Activated T-helper 2 cell treated with anti-CD3 and anti-CD28 coated beads, Interferon-gamma antibody, Interleukin-2, Interleukin-4, amounts not matched to agents 10 μg/mL and 5 μg/mL and 100 μg/mL, durations not matched to agents 14 hours and 24 hours and 36 hours (primary cell): ENCODE measurements around the gene PROSER1. TPM values are rescaled to one million over a fixed set of nuclear protein-coding genes. Genes with fewer than 3 reads are reported as not detected.
A peak's percentile ranks its signal among the peaks of the same experiment; 100 is the strongest.
"Not testable (repeated sequence)": the region's sequence is repeated elsewhere in the genome, so short reads cannot be mapped to it uniquely, and the experiment has no call there.

ENCODE experiments used
- DNase-seq: peaks from one replicate; pipeline ENCODE4 v3.0.0; 2021; ENCODE audit warnings: low spot score
- H3K27ac Mint-ChIP-seq: one replicate; pipeline ENCODE4 v1.8.0; 2021; ENCODE audit warnings: mixed read lengths
- H3K27me3 Mint-ChIP-seq: one replicate; pipeline ENCODE4 v1.8.0; 2021; ENCODE audit warnings: low read depth, mixed read lengths
- H3K36me3 Mint-ChIP-seq: one replicate; pipeline ENCODE4 v1.8.0; 2021; ENCODE audit warnings: low read depth, mixed read lengths
- H3K4me1 Mint-ChIP-seq: one replicate; pipeline ENCODE4 v1.8.0; 2021; ENCODE audit warnings: low read depth, mixed read lengths
- H3K4me3 Mint-ChIP-seq: one replicate; pipeline ENCODE4 v1.8.0; 2021; ENCODE audit warnings: low read depth, mild to moderate bottlenecking, moderate library complexity, mixed read lengths
- H3K9me3 Mint-ChIP-seq: one replicate; pipeline ENCODE4 v1.8.0; 2021; ENCODE audit warnings: mixed read lengths
- intact Hi-C: fragments of 100-400 bp; cut with micrococcal nuclease; formaldehyde crosslinking; loops from one replicate; pipeline ENCODE4 v1.15.1; 2023
- total RNA-seq: library from RNA; stranded (reverse); gene quantifications from 2 replicates; pipeline ENCODE4 v1.2.3, GENCODE V29; 2022

PROSER1 gene
- 90.9 and 92.0 TPM in 2 replicates for total RNA-seq

DNA sequence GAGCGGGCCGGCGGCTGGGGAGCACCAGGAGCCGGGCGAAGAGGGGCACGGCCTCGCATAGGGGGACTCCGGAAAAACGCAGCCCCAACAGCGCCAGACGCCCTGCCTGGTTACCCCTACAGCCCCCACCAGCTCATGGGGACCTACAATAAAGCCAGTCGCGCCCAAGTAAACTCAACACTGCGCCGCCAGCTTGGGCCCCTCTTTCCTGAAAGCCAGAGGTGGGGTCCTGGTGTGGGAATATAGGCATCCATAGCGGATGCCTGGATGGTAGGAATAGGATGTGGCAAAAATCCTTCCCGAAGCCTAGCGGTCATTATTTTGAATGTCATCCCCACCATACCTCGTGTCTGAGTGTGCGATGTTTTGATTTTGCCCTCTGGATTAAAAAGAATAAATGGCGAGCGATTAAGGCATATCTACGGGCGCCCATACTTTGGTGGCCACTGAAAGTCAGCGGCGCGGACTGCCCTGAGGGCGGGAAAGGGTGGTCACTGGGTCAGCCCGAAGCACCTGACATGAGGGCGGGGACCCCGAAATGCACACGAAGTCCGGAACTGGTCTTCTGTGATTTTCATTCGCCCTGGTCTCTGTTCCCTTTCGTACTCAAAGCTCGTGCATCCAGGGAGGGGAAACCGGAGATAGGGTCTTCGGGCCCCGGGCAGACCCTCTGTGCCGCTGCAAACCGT is at the start of gene PROSER1, which contains the start of gene NHLRC3:
TSS of gene PROSER1 (minus strand) at position 210 of the 689 bp plus-strand sequence. CDS start 847 bp downstream, outside the sequence.
TSS of gene NHLRC3 (plus strand) at position 577 of the 689 bp plus-strand sequence. CDS start 184 bp downstream, outside the sequence.
- Mint-ChIP-seq H3K4me1 (peaks cover 38% of the 10 kb centered on the region), H3K27me3 (no peaks in the 10 kb centered on the region), H3K36me3 (peaks cover 34% of the 10 kb centered on the region), H3K9me3 (no peaks in the 10 kb centered on the region), H3K27ac (peak within 1 kb of the TSS; percentile 94), H3K4me3 (peak within 1 kb of the TSS; percentile 94)
- intact Hi-C loops = loop anchor here (1.0 to 10.0 kb wide), 8 partner anchors 57 to 1737 kb away; partner anchors contain the start of genes LHFPL6 and MRPS31
- DNase-seq = peak; percentile 74

GRCh38 chr13:39086251-39086945 is 48.5 kb upstream of the PROSER1 start:
- H3K4me3 Mint-ChIP-seq, intact Hi-C loops, H3K36me3 Mint-ChIP-seq, H3K4me1 Mint-ChIP-seq, H3K27me3 Mint-ChIP-seq, H3K27ac Mint-ChIP-seq, DNase-seq: not testable (repeated sequence)
- H3K9me3 Mint-ChIP-seq = peaks cover 15% of the 10 kb centered on the region

GRCh38 chr13:39073983-39074382 is 36.1 kb upstream of the PROSER1 start:
- peaks cover 27% of the 10 kb centered on the region for H3K27me3 Mint-ChIP-seq
- H3K36me3 Mint-ChIP-seq = no peaks in the 10 kb centered on the region
- no peak overlapping the region for H3K27ac Mint-ChIP-seq
- no peak for DNase-seq
- H3K4me3 Mint-ChIP-seq = no peak overlapping the region
- H3K9me3 Mint-ChIP-seq = no peaks in the 10 kb centered on the region
- intact Hi-C loops = no loop called here
- no peaks in the 10 kb centered on the region for H3K4me1 Mint-ChIP-seq

DNA sequence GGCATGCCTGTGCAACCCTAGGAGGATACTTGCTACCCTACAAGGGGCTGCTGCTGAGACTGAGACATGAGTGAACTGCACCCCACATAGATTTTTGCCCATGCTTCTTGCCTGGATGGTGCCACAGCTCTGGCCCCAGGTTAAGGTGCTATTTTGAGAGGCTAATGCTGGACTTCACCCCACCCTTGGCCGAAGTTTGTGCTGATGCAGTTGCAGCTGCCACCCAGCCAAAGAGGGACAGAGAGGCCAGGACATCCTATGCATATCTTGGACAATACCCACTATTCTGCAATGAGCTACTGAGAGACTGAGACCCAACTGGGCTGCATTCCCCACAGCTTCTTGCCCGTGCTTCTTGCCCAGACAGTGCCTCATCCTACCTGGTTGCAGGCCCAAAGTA is 35.0 kb upstream of the PROSER1 start:
- no peaks in the 10 kb centered on the region for H3K9me3 Mint-ChIP-seq
- intact Hi-C loops = no loop called here
- DNase-seq = no peak
- no peak overlapping the region for H3K4me3 Mint-ChIP-seq
- no peak overlapping the region for H3K27ac Mint-ChIP-seq
- peaks cover 27% of the 10 kb centered on the region for H3K27me3 Mint-ChIP-seq
- H3K4me1 Mint-ChIP-seq = no peaks in the 10 kb centered on the region
- H3K36me3 Mint-ChIP-seq = no peaks in the 10 kb centered on the region

DNA sequence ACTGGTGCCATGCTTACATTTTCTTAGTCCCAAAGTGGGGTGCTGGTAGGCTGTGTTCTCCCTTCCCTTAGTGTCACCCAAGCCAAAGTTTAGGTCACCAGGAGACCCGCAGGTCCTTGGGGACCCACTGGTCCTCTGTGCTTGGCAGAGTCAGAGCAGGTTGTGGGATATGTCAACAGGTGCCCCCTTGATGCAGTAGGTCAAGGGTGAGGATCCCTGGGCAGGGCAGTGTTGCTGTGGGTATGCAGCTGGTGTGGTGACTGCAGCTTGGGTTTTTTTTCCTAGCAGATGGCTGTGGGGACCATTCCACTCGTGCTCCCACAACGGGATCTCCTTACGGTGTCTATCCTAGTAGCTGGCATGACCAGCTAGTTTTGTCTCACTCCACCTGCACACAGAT is 24.1 kb upstream of the PROSER1 start:
- H3K9me3 Mint-ChIP-seq = peaks cover 7% of the 10 kb centered on the region
- peaks cover 7% of the 10 kb centered on the region for H3K4me1 Mint-ChIP-seq
- no peaks in the 10 kb centered on the region for H3K27me3 Mint-ChIP-seq
- intact Hi-C loops = no loop called here
- H3K36me3 Mint-ChIP-seq = peaks cover 10% of the 10 kb centered on the region
- H3K4me3 Mint-ChIP-seq = no peak overlapping the region
- H3K27ac Mint-ChIP-seq = no peak overlapping the region
- no peak for DNase-seq

DNA sequence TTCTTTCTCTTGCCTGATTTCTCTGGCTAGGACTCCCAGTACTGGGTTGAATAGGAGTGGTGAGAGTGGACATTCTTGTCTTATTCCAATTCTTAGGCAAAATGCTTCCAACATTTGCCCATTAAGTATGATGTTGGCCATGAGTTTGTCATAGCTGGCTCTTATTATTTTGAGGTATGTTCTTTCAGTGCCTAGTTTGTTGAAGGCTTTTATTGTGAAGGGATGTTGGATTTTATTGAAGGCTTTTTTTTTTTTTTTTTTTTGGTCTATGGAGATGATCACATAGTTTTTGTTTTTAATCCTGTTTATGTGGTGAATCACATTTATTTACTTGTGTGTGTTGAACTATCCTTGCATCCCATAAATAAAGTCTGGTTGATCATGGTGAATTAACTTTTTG is 20.2 kb upstream of the PROSER1 start:
- peaks cover 7% of the 10 kb centered on the region for H3K9me3 Mint-ChIP-seq
- DNase-seq = no peak
- intact Hi-C loops = no loop called here
- H3K36me3 Mint-ChIP-seq = peaks cover 17% of the 10 kb centered on the region
- peaks cover 8% of the 10 kb centered on the region for H3K4me1 Mint-ChIP-seq
- H3K27ac Mint-ChIP-seq = no peak overlapping the region
- H3K4me3 Mint-ChIP-seq = no peak overlapping the region
- H3K27me3 Mint-ChIP-seq = no peaks in the 10 kb centered on the region

DNA sequence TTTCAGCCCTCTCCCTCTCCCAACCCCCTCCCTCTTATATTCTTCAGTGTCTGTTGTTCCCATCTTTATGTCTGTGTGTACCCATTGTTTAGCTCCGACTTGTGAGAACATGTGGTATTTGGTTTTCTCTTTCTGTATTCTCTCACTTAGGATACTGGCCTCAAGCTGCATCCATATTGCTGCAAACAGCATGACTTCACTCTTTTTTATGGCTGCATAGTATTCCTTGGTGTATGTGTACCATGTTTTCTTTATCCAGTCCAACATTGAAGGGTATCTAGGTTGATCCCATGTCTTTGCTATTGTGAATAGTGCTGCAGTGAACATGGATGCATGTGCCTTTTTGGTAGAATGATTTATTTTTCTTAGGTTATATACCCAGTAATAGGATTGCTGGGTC is 18.1 kb upstream of the PROSER1 start:
- H3K4me1 Mint-ChIP-seq = peaks cover 8% of the 10 kb centered on the region
- intact Hi-C loops = no loop called here
- no peaks in the 10 kb centered on the region for H3K27me3 Mint-ChIP-seq
- peaks cover 19% of the 10 kb centered on the region for H3K36me3 Mint-ChIP-seq
- DNase-seq = no peak
- no peak overlapping the region for H3K4me3 Mint-ChIP-seq
- H3K9me3 Mint-ChIP-seq = peaks cover 7% of the 10 kb centered on the region
- no peak overlapping the region for H3K27ac Mint-ChIP-seq

DNA sequence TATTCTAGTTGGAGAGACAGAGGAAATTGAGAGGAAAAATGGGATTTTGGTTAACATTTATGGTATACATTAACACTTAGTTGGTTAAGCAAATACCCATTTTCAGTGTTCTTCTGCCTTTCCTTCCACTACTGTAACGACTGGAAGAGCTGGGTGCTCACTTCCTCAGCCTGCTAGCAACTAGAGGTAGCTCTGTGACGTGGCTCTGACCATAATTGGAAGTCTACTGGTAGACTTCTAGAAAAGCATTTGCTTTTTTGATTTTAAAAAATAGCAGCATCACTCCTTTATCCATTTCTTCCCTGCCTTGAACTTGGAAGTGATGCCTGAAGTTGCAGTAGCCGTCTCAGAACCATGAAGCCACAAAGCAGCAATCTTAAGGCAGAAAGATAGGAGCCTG is 16.2 kb upstream of the PROSER1 start:
- Mint-ChIP-seq H3K4me3 (no peak overlapping the region), H3K27ac (no peak overlapping the region), H3K4me1 (peaks cover 6% of the 10 kb centered on the region), H3K27me3 (no peaks in the 10 kb centered on the region), H3K9me3 (peaks cover 7% of the 10 kb centered on the region), H3K36me3 (peaks cover 16% of the 10 kb centered on the region)
- intact Hi-C loops = loop anchor here (5.0 kb wide), 1 partner anchor 38 kb away; no protein-coding TSS in a partner anchor
- no peak for DNase-seq

- intact Hi-C loops = loop anchor here (5.0 kb wide), 1 partner anchor 39 kb away; no protein-coding TSS in a partner anchor
Observed at GRCh38 chr13:39052944-39053343, 15.1 kb upstream of the PROSER1 start.

DNA sequence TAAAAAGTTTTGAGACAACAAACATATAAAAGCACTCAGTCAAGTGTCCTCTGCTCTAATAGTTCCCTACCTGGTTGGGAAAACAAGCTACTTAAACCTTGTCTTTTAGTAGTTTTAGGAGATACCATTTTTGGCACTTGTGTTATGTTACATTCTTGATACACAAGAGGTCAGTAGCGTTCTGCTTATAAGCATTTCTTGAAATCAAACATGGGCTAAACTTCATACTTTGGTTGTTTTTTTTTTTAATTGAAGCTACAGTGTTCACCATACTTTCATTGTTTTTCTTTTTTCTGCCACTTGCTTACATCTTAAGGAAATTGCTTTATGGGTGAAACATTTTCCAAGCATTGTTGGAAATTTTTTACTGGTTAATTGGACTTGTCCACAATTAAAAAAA is 13.3 kb upstream of the PROSER1 start:
- H3K4me1 Mint-ChIP-seq = no peaks in the 10 kb centered on the region
- no peaks in the 10 kb centered on the region for H3K27me3 Mint-ChIP-seq
- no peak overlapping the region for H3K4me3 Mint-ChIP-seq
- H3K9me3 Mint-ChIP-seq = peaks cover 3% of the 10 kb centered on the region
- DNase-seq = no peak
- intact Hi-C loops = loop anchor here (1.0 to 5.0 kb wide), 3 partner anchors 41 to 562 kb away; no protein-coding TSS in a partner anchor
- H3K36me3 Mint-ChIP-seq = peaks cover 20% of the 10 kb centered on the region
- H3K27ac Mint-ChIP-seq = no peak overlapping the region

More at GRCh38 chr13:39052944-39053343, 15.1 kb upstream of the PROSER1 start:
- no peak overlapping the region for H3K4me3 Mint-ChIP-seq
- H3K27me3 Mint-ChIP-seq = no peaks in the 10 kb centered on the region
- H3K4me1 Mint-ChIP-seq = peaks cover 6% of the 10 kb centered on the region
- no peak for DNase-seq
- peaks cover 24% of the 10 kb centered on the region for H3K36me3 Mint-ChIP-seq
- no peak overlapping the region for H3K27ac Mint-ChIP-seq
- peaks cover 7% of the 10 kb centered on the region for H3K9me3 Mint-ChIP-seq

- Mint-ChIP-seq H3K36me3 (peaks cover 28% of the 10 kb centered on the region), H3K4me1 (no peaks in the 10 kb centered on the region), H3K4me3 (no peak overlapping the region), H3K27ac (no peak overlapping the region), H3K9me3 (no peaks in the 10 kb centered on the region), H3K27me3 (no peaks in the 10 kb centered on the region)
- intact Hi-C loops = no loop called here
- DNase-seq = no peak
Observed at GRCh38 chr13:39049274-39049673, 11.4 kb upstream of the PROSER1 start.

GRCh38 chr13:39048806-39049205 is 10.9 kb upstream of the PROSER1 start:
- Mint-ChIP-seq H3K9me3 (no peaks in the 10 kb centered on the region), H3K27me3 (no peaks in the 10 kb centered on the region), H3K36me3 (peaks cover 33% of the 10 kb centered on the region), H3K4me1 (no peaks in the 10 kb centered on the region), H3K4me3 (no peak overlapping the region), H3K27ac (no peak overlapping the region)
- intact Hi-C loops = no loop called here
- no peak for DNase-seq

- Mint-ChIP-seq H3K27me3 (no peaks in the 10 kb centered on the region), H3K4me1 (no peaks in the 10 kb centered on the region), H3K27ac (no peak overlapping the region), H3K9me3 (no peaks in the 10 kb centered on the region), H3K4me3 (no peak overlapping the region), H3K36me3 (peaks cover 43% of the 10 kb centered on the region)
- DNase-seq = no peak
- intact Hi-C loops = no loop called here
Observed at GRCh38 chr13:39047560-39047959, 9.7 kb upstream of the PROSER1 start.
